UCSD-AML1 (cell line): ENCODE data around the gene GPC6.
"Not testable (repeated sequence)": the region's sequence is repeated elsewhere in the genome, so short reads cannot be mapped to it uniquely, and the experiment has no call there.

Source experiments
- DNase-seq: peaks from one replicate; lab custom pipeline; 2025; ENCODE audit not compliant: unreplicated experiment; lab: John Stamatoyannopoulos, UW

The GPC6 gene

GRCh38 chr13:94331281-94331680 is 1104.7 kb downstream of the GPC6 start:
- DNase-seq: no peak

- no peak for DNase-seq
Measured at GRCh38 chr13:94332359-94333096, 1105.9 kb downstream of the GPC6 start.

DNA sequence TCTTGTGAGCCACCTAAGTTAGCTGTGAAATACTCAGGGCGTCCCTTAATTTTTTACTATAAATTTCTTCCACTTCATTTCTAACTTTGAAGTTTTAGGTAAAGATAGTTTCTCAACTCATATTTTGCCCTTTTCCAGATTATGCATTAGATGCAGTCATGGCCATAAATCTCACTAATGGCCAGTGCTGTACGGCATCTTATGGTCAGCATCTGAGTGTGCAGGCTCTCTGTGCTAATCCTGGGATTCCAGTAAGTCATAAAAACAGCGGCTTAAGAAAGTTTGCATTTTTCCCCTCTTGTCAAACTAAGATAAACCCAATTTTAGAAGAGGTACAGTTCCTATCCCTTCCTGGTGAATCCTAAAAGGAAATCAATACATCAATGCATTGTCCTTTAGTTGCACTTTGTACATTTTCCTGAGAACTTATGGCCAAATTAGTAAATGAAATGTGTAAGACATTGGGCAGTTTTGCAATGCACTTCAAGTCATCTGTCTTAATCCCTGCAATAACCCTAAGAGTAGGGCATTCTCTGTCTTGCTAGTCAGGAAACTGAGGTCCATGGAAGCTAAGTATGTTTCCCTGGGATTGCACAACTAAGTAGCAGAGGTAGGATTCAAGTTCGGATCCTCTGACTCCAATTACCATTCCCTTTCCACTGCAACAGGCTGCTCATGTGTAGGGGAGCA is 1106.7 kb downstream of the GPC6 start:
- no peak for DNase-seq

DNA sequence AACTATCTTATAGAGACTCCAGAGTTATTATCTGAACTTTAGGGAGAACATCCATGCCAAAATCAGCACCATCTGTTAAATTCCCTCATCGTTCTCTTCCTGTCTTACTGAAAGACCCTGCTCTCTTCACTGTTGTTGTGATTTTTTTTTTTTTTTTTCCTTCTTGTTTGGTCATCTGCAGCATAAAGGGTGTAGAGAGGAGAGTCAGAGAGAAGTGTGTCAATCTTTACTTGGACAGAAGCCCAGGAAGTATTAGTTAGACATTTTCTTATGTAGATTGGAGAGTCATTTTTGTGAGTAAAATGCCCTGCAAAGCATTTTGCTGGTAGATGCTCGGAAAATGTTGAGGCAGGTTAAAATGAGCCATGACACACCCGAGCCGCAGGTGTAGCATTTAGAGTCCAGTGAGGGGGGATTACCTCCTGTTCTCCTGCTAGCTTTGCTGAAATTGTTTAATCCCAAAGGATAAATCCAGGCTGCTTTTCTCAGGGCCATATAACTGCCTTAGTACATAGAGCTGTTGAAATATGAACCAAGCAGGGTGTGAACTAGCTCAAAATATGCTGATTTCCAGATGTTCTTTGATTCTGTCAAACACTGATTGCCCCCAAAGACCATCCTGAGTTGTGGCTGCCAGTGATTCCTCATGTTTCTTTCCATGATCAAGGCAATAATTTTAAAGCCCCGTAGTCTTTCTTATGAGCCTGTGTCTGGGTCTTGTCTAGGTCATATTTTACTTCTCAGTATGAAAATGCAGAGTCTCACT is 1109.3 kb downstream of the GPC6 start:
- DNase-seq: no peak

DNA sequence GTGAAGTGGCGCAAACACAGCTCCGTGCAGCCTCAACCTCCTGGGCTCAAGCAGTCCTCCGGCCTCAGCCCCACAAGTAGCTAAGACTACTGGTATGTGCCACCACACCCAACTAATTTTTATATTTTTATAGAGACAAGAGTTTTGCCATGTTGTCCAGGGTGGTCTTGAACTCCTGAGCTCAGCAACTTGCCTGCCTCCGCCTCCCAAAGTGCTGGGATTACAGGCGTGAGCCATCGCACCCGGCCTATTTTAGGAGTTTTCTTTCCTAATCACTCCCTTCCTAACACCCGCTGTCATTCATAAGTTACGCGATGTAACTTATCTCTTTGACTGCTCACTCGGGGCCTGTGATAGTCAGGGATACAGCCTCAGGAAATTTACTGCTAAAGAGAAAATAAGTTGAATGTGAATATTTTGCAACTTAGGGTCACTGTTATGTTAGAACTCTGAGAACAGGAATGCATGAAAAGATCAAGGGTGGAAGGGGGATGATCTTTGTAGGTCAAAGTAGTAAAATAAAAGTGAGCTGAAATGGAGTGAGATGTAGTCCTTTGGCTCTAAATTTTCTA is 1112.6 kb downstream of the GPC6 start:
- no peak for DNase-seq

GRCh38 chr13:94342436-94343242 is 1116.0 kb downstream of the GPC6 start:
- DNase-seq: no peak

GRCh38 chr13:94343243-94343585 is 1116.6 kb downstream of the GPC6 start:
- no peak for DNase-seq

- not testable (repeated sequence) for DNase-seq
Measured at GRCh38 chr13:94343687-94344086, 1117.1 kb downstream of the GPC6 start.

DNA sequence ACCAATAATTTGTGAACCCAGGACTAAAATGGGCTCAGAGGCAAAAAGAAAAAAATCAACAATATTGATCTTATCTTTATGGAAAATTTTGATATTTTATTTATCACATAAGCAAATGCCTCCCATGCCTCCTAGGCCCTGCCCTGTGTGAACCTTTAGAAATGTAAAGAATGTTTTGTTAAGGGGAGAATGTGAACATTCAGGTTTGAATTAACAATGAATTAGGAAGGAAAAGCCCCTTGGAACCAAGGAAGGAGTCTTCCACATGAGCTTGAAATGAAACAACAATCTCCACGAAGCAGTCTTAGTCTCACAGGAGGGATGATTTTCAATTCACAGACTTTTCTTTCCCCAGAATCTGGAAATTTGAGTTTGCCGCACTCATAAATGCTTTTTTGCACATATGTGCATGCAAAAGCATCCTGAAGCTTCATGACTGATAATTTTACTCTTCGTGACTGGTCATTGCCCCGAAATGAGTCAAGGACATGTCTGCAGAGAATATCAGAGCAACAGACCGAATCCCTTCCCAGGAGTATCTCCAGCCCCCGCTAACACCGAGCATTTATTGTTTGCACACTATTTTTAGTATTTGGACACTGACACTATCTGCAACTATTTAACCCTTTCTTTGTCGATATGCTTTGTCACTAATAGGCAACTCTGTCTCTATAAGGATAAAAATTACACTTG is 1117.7 kb downstream of the GPC6 start:
- no peak for DNase-seq

DNA sequence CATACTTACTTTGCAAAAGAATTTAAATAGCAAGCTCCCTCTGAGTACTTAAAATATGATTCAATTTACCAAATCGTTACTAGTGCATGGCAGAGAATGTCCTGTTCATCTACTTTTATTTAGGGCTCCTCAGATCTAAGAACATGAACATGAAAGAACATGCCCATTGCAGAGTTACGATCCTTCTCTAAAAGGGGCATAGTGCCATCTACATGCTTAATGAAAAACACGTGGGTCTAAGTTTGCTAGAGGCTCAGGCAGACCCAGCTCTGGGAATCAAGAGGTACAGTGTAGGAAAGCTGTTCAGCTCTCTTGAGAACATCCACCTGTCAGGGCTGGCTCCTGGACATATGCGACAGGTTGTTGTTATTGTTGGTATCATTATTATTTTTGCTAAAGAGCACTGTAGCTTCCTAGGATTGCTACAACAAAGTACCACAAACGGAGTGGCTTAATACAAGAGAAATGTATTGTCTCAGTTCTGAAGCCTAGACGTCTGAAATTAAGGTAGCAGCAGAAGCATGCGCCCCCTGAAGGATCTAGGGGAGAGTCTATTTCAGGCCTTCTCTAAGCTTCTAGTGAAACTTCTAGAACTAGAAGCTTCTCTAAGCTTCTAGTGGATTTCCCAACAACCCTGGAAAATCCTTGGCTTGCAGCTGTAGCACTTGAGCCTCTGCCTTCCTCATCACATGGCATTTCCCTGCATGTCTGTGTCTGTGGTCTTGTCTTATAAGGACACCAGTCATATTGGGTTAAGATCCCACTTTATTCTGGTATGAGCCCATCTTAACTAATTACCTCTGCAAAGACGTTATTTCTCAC is 1119.0 kb downstream of the GPC6 start:
- DNase-seq: no peak

- no peak for DNase-seq
Measured at GRCh38 chr13:94346261-94347019, 1119.8 kb downstream of the GPC6 start.

DNA sequence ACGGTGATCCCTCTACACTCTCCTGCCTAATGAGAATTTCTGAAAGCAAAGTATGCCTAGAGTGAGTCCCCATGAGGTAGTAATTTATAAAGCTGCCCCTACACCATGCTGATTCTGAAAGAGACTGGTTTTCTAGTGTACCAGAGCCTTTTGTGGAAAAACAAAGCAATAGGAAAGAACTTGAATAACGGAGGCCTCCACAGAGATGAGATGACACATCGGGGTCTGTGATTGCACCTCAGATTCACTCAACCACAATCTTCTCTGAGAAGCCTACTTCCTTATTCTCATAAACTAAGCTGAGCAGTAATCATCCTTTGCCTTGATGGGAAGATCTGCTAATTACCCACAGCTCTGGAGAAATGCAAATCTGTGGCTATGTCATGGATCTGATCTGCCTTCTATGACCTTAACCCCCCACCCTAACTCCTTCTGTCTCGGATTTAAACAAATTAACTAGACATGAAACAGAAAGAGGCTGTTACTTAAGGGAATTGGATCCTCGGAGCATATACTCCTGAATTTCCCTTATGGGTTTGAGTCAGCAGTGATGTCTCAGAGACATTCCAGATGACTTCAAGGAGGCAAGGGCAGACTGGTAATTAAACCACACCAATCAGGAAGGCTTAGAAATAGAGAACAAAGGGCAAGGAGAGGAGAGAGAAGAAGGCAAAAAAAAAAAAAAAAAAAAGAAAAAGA is 1124.8 kb downstream of the GPC6 start:
- DNase-seq: no peak

GRCh38 chr13:94352057-94352456 is 1125.5 kb downstream of the GPC6 start:
- no peak for DNase-seq

DNA sequence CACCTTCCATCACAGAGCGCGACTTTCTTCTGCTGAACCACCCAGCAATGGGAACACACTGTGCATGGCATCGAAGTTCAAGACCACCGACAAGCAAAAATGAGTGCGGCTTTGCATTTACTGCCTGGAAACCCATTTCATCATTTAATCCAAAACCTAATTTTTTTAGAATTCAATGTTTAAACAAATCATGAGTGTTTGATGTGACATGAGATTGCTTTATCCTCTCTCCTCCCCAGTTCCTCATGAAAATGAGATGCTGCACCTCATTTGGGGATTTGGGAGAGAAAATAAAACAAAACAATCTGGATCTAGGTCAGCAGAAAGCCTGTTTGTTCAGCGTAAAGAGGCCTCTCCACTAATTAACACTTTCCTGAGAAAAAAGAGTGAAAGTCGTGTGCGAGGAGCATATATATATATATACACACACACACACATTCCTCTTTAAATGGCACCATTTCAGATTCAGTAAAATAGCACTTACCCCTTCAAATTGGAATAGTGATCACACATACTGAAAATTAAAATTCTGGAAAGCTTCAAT is 1126.6 kb downstream of the GPC6 start:
- no peak for DNase-seq

- no peak for DNase-seq
Measured at GRCh38 chr13:94359875-94360274, 1133.3 kb downstream of the GPC6 start.

- DNase-seq: peak; percentile 36
Measured at GRCh38 chr13:94362411-94362909, 1135.9 kb downstream of the GPC6 start.

- no peak for DNase-seq
Measured at GRCh38 chr13:94366677-94367076, 1140.1 kb downstream of the GPC6 start.
